H1 (cell line): ENCODE results near the gene ASPRV1. TPM values are rescaled to one million over a fixed set of nuclear protein-coding genes. Genes with fewer than 3 reads are reported as not detected.

Experiments used
- BCL11A ChIP-seq, 2 experiments: IDR thresholded peaks; one replicate each; pipeline ENCODE4 v1.6.1; 2011; ENCODE audit warnings: low read depth in 2 of 2, low read length in 2 of 2, mild to moderate bottlenecking in 2 of 2
- CEBPB ChIP-seq: IDR thresholded peaks from 2 replicates; pipeline ENCODE4 v1.6.1; 2012; ENCODE audit warnings: low read depth, low read length
- CTBP2 ChIP-seq: IDR thresholded peaks from 2 replicates; pipeline ENCODE4 v1.7.0; 2011; ENCODE audit warnings: borderline replicate concordance, mild to moderate bottlenecking, moderate library complexity, mixed read lengths, low read length; ENCODE audit not compliant: insufficient read depth, insufficient read length
- EP300 ChIP-seq, 2 experiments: IDR thresholded peaks; 1 replicate in 1 of 2; 2 replicates in 1 of 2; pipeline ENCODE4 v1.6.1; 2011 to 2012; ENCODE audit warnings: low read depth in 2 of 2, low read length in 2 of 2, mild to moderate bottlenecking in 2 of 2, borderline replicate concordance in 1 of 2, inconsistent platforms in 1 of 2, moderate library complexity in 1 of 2
- HDAC2 ChIP-seq, 2 experiments: fragments of 300-600 bp in 1 of 2; sonication (generic) in 1 of 2; IDR thresholded peaks; 2 replicates each; pipeline ENCODE4 v1.6.1; 2011 to 2012; ENCODE audit warnings: low read depth in 2 of 2, low read length in 2 of 2, mild to moderate bottlenecking in 2 of 2, moderate library complexity in 2 of 2, borderline replicate concordance in 1 of 2, inconsistent platforms in 1 of 2
- HDAC6 ChIP-seq: IDR thresholded peaks from one replicate; pipeline ENCODE4 v1.7.1; 2012; ENCODE audit warnings: low read depth, mild to moderate bottlenecking, inconsistent platforms, low read length, moderate library complexity
- KDM1A ChIP-seq: fragments of 200-600, 300-600 bp; sonication (generic); IDR thresholded peaks from 2 replicates; pipeline ENCODE4 v1.7.1; 2016; ENCODE audit warnings: mild to moderate bottlenecking, low read length, borderline replicate concordance
- KDM5A ChIP-seq: fragments of 200-600 bp; IDR thresholded peaks from 2 replicates; pipeline ENCODE4 v1.7.1; 2012; ENCODE audit warnings: mild to moderate bottlenecking, low read length, inconsistent platforms, mixed read lengths
- MAFK ChIP-seq: IDR thresholded peaks from 2 replicates; pipeline ENCODE4 v1.6.1; 2012; ENCODE audit warnings: low read depth, mild to moderate bottlenecking, improper control_type of control experiment, low read length
- PHF8 ChIP-seq: fragments of 200-600 bp; sonication (generic); conservative IDR thresholded peaks from 2 replicates; pipeline ENCODE4 v1.7.1; 2012; ENCODE audit warnings: low read depth, mild to moderate bottlenecking, inconsistent platforms, low read length, moderate library complexity
- RFX5 ChIP-seq: IDR thresholded peaks from 2 replicates; pipeline ENCODE4 v1.6.1; 2011; ENCODE audit warnings: low read depth, low read length, improper control_type of control experiment, borderline replicate concordance
- SIN3A ChIP-seq, 2 experiments: IDR thresholded peaks in 1 of 2; conservative IDR thresholded peaks in 1 of 2; 2 replicates each; pipeline ENCODE4 v1.6.1; 2011 to 2012; ENCODE audit warnings: low read length in 2 of 2, improper control_type of control experiment in 1 of 2, low read depth in 1 of 2, mild to moderate bottlenecking in 1 of 2
- SIRT6 ChIP-seq: IDR thresholded peaks from one replicate; pipeline ENCODE4 v1.7.1; 2012; ENCODE audit warnings: low read length, inconsistent platforms
- TAF1 ChIP-seq: IDR thresholded peaks from 2 replicates; pipeline ENCODE4 v1.6.1; 2011; ENCODE audit warnings: mild to moderate bottlenecking, low read depth, low read length
- TCF12 ChIP-seq: IDR thresholded peaks from 2 replicates; pipeline ENCODE4 v1.6.1; 2011; ENCODE audit warnings: low read depth, mild to moderate bottlenecking, low read length
- YY1 ChIP-seq: IDR thresholded peaks from 2 replicates; pipeline ENCODE4 v1.6.1; 2011; ENCODE audit warnings: low read depth, mild to moderate bottlenecking, low read length
- polyA plus RNA-seq, 7 experiments: library from polyadenylated mRNA; depleted of rRNA in 3 of 7; stranded (reverse) in 5 of 7; unstranded in 2 of 7; fragments of >200 nt in 5 of 7; fragments of 200-250 nt in 2 of 7; gene quantifications; 1 replicate in 5 of 7; 2 replicates in 1 of 7; 4 replicates in 1 of 7; pipeline versions ENCODE4 v1.2.1 to v1.2.3, GENCODE V29; 2011 to 2013; ENCODE audit warnings: missing spikeins in 2 of 7, mixed read lengths in 2 of 7
- total RNA-seq: library from RNA; stranded (reverse); fragmentation: NEBNext Ultra II Directional; extraction: Animal tissue kit (Norgen Biotek cat#: 25700); gene quantifications from 2 replicates; pipeline ENCODE4 v1.2.1, GENCODE V29; 2021
- TF ChIP-seq, protein P1 (sequence below): IDR thresholded peaks from 2 replicates; pipeline ENCODE4 v1.6.1; 2012; ENCODE audit warnings: inconsistent platforms
- TF ChIP-seq, protein P2 (sequence below), 3 experiments: IDR thresholded peaks; 1 replicate in 2 of 3; 2 replicates in 1 of 3; pipeline versions ENCODE4 v1.5.1 to v1.6.1; 2011; ENCODE audit warnings: low read length in 3 of 3, mild to moderate bottlenecking in 3 of 3, inconsistent platforms in 2 of 3, low read depth in 1 of 3, moderate library complexity in 1 of 3; ENCODE audit not compliant: insufficient read depth in 1 of 3; ENCODE audit errors: control extremely low read depth in 1 of 3
- TF ChIP-seq, protein P3 (sequence below): IDR thresholded peaks from 2 replicates; pipeline ENCODE4 v1.6.1; 2012; ENCODE audit warnings: inconsistent platforms

Gene ASPRV1
- total and polyA plus RNA-seq, 2 of the 8 experiments (the other 6 are each of a cell fraction or from before 2014, with no cell fraction given), result 0.59 to 0.95 TPM

DNA sequence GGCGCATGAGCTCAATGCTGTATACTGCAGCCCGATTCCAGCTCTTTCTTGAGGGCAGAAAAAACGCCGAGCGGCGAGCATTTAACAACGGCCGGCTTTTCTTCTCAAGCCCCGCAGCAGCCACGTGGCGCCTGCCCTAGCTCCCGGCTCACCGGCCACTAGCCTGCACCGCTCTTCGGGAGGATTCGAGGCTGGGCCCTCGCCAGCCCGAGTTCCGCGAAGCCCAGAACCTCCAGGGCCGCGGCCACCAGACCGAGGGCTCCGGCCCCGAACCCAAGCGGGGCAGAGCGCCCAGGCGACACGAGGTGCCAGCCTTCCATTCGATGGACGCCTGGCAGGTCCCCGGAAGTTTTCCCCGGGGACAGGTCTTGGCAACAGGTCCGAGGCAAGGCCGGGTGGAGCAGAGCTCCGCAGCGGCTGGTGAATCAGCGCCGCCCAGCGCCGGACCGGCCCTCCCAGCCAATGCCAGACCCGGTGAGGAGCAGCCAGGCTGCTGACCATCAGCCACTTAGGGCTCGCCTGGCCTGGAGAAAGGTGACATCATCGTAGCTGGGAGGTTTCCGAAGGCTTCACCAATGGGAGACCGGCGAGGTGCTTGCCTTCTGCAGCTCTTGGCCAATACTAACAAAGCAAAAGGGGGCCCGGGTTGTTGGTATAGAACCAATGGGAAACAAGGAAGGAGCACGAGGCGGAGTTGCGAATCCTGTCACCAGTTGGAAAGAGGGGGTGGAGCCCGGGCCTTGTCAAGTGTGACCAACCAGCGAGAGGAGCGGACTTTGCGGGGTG lies 47.1 kb downstream of the ASPRV1 start (continued):
- TF ChIP-seq HDAC6, result no peak
- 0 out of 2 replicates have a peak, but pooled peaks have one; percentile 4 for TF ChIP-seq MAFK
- TF ChIP-seq, protein P1, sequence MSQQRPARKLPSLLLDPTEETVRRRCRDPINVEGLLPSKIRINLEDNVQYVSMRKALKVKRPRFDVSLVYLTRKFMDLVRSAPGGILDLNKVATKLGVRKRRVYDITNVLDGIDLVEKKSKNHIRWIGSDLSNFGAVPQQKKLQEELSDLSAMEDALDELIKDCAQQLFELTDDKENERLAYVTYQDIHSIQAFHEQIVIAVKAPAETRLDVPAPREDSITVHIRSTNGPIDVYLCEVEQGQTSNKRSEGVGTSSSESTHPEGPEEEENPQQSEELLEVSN, result peak; percentile 79
- TF ChIP-seq CTBP2, result no peak
- TF ChIP-seq EP300 (IDR thresholded peaks at IDR 0.05; ENCODE audit: borderline replicate concordance in 1 of 2, low read depth in 2 of 2, low read length in 2 of 2), result no peak
- TF ChIP-seq HDAC2 (IDR thresholded peaks at IDR 0.05; ENCODE audit: borderline replicate concordance in 1 of 2, low read depth in 2 of 2, low read length in 2 of 2), result no peak
- peak; percentile 95 for TF ChIP-seq TAF1
- peak; percentile 78 for TF ChIP-seq PHF8
- TF ChIP-seq, protein P2, sequence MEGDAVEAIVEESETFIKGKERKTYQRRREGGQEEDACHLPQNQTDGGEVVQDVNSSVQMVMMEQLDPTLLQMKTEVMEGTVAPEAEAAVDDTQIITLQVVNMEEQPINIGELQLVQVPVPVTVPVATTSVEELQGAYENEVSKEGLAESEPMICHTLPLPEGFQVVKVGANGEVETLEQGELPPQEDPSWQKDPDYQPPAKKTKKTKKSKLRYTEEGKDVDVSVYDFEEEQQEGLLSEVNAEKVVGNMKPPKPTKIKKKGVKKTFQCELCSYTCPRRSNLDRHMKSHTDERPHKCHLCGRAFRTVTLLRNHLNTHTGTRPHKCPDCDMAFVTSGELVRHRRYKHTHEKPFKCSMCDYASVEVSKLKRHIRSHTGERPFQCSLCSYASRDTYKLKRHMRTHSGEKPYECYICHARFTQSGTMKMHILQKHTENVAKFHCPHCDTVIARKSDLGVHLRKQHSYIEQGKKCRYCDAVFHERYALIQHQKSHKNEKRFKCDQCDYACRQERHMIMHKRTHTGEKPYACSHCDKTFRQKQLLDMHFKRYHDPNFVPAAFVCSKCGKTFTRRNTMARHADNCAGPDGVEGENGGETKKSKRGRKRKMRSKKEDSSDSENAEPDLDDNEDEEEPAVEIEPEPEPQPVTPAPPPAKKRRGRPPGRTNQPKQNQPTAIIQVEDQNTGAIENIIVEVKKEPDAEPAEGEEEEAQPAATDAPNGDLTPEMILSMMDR (IDR thresholded peaks at IDR 0.05; ENCODE audit: control extremely low read depth in 1 of 3, insufficient read depth in 1 of 3, low read depth in 1 of 3, low read length in 3 of 3), result peak in 2 of 3 experiments; percentile 24 to 31; a peak in 2 of 4 replicates
- peak; percentile 67; the same call in 1 of the 2 replicates for TF ChIP-seq YY1
- no peak for TF ChIP-seq TCF12
- peak; percentile 94 for TF ChIP-seq RFX5
- no peak for TF ChIP-seq SIRT6
- TF ChIP-seq KDM5A, result no peak
- no peak for TF ChIP-seq BCL11A (IDR thresholded peaks at IDR 0.05; ENCODE audit: low read depth in 2 of 2, low read length in 2 of 2)
- TF ChIP-seq, protein P3, sequence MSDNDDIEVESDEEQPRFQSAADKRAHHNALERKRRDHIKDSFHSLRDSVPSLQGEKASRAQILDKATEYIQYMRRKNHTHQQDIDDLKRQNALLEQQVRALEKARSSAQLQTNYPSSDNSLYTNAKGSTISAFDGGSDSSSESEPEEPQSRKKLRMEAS, result peak; percentile 93
- TF ChIP-seq SIN3A (conservative IDR thresholded peaks at IDR 0.05 in 1 of 2, IDR thresholded peaks at IDR 0.05 in 1 of 2; ENCODE audit: low read depth in 1 of 2, low read length in 2 of 2), result peak; percentile 62 to 90; a peak in 1 of 4 replicates
- TF ChIP-seq CEBPB, result peak; percentile 44; the same call in 1 of the 2 replicates
- no peak for TF ChIP-seq KDM1A
